Testis (tissue), 2 donors: ENCODE results near the gene GLDN.

Experiments
- POLR2A ChIP-seq: fragments of 450-650 bp; IDR thresholded peaks from one replicate; pipeline ENCODE4 v1.6.1; 2017; ENCODE audit warnings: antibody characterized with exemption, mild to moderate bottlenecking, moderate library complexity
- TF ChIP-seq, protein P1 (sequence below), 3 experiments: fragments of 450-650 bp in 2 of 3; fragments of 200-600 bp in 1 of 3; sonication (generic) in 1 of 3; IDR thresholded peaks; one replicate each; pipeline ENCODE4 v1.5.1; 2016 to 2019; ENCODE audit warnings: antibody characterized with exemption in 3 of 3, mild to moderate bottlenecking in 2 of 3, moderate library complexity in 1 of 3

- TF ChIP-seq, protein P1, sequence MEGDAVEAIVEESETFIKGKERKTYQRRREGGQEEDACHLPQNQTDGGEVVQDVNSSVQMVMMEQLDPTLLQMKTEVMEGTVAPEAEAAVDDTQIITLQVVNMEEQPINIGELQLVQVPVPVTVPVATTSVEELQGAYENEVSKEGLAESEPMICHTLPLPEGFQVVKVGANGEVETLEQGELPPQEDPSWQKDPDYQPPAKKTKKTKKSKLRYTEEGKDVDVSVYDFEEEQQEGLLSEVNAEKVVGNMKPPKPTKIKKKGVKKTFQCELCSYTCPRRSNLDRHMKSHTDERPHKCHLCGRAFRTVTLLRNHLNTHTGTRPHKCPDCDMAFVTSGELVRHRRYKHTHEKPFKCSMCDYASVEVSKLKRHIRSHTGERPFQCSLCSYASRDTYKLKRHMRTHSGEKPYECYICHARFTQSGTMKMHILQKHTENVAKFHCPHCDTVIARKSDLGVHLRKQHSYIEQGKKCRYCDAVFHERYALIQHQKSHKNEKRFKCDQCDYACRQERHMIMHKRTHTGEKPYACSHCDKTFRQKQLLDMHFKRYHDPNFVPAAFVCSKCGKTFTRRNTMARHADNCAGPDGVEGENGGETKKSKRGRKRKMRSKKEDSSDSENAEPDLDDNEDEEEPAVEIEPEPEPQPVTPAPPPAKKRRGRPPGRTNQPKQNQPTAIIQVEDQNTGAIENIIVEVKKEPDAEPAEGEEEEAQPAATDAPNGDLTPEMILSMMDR (IDR thresholded peaks at IDR 0.05), result no peak
- TF ChIP-seq POLR2A, result no peak
These were observed 62.7 kb downstream of the GLDN start for GRCh38 chr15:51403946-51404695.
